ENCODE measurements around the gene BABAM2.

BABAM2 gene

DNA sequence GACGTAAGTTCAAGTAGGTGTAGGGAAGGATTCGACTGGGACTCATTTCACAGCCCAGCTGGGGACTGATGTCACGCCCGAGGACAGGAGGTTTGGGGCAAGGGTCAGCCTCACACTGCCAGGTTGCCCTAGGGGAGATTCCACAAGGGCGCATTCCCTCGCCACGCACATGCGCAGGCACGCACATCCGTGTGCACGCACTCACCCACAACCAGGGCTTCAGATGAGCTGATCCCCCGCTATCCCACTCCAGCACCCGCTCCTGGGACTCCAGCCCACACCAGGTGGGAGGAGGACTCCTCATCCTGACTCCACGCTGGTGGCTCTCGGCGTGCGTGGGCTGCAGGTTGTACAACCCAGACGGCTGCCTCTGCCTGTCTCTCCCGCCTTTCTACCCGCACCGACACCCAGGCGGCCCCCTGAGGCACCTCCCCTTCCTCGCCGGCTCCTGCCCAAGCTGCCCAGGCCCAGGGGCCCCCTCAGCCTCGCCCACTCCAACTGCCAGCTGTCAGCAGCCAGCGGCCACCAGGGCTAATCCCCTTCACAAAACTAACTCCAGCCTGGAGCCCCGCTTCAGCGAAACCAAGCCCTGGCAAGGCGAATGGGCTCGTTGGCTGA lies 454.3 kb downstream of the BABAM2 start:
- DNase-seq (ENCODE audit: insufficient read length, low spot score) (no peak), FAIRE-seq (no peak)
- no peak for TF ChIP-seq CTCF (IDR thresholded peaks at IDR 0.05; ENCODE audit: insufficient read depth, missing control alignments)

GRCh38 chr2:28345619-28346018 lies 455.1 kb downstream of the BABAM2 start:
- no peak for TF ChIP-seq CTCF (IDR thresholded peaks at IDR 0.05; ENCODE audit: insufficient read depth, missing control alignments)
- FAIRE-seq (no peak), DNase-seq (ENCODE audit: insufficient read length, low spot score) (no peak)

- DNase-seq (ENCODE audit: insufficient read length, low spot score) (no peak), FAIRE-seq (no peak)
- TF ChIP-seq CTCF (IDR thresholded peaks at IDR 0.05; ENCODE audit: insufficient read depth, missing control alignments), result no peak
Measured at GRCh38 chr2:28346587-28346986, 456.1 kb downstream of the BABAM2 start.

- TF ChIP-seq CTCF (IDR thresholded peaks at IDR 0.05; ENCODE audit: insufficient read depth, missing control alignments), result no peak
- no peak for FAIRE-seq
- no peak for DNase-seq (ENCODE audit: insufficient read length, low spot score)
Measured at GRCh38 chr2:28347193-28347592, 456.7 kb downstream of the BABAM2 start.

- no peak for TF ChIP-seq CTCF (IDR thresholded peaks at IDR 0.05; ENCODE audit: insufficient read depth, missing control alignments)
- FAIRE-seq, result no peak
- no peak for DNase-seq (ENCODE audit: insufficient read length, low spot score)
Measured at GRCh38 chr2:28347596-28347995, 457.1 kb downstream of the BABAM2 start.

DNA sequence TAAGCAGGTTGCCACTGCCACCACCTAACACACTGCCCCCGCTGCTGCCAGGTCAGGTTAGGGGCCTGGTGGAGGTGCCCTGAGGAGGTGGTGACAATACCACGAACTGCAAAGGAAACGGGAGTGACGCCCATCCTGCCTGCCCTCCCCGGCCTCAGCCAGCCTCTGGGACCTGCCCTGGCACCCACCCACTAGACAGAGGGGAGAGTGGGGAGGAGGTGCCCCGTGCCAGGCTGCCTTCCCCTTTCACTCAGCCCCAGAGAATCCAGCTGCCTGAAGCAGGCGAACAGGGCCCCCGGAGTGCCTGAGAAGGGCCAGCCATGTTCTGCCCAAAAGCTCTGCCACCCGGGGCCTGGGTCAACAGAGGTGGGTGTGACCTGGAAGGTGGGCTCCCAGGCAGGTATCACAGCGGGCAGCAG lies 457.6 kb downstream of the BABAM2 start:
- no peak for TF ChIP-seq CTCF (IDR thresholded peaks at IDR 0.05; ENCODE audit: insufficient read depth, missing control alignments)
- DNase-seq (ENCODE audit: insufficient read length, low spot score), result no peak
- FAIRE-seq, result no peak

DNA sequence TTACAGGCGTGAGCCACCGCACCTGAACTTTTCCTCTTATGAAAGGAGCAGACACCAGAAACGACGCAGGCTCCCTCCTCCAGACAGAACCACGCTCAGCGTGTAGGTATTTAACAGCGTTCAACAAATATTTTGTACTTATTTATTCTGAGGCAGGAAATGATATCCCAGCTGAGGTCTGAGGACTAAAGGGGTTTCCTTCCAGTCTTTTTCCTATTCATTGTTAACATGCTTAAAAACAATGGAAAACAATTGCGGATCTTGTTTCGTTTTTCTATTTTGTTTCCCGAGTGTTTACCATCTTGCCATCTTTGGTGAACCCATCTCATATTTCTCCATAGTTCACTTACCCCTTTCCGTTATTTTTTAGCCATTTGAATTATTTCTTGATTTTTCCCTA lies 458.4 kb downstream of the BABAM2 start:
- no peak for FAIRE-seq
- TF ChIP-seq CTCF (IDR thresholded peaks at IDR 0.05; ENCODE audit: insufficient read depth, missing control alignments), result no peak
- DNase-seq (ENCODE audit: insufficient read length, low spot score), result no peak
